Activated naive CD4-positive, alpha-beta T cell treated with anti-CD3 and anti-CD28 coated beads, Interleukin-2, amount 50 U/mL, for 16 hours (primary cell): ENCODE data around the gene RGS19.

Experiments
- DNase-seq: peaks from one replicate; pipeline ENCODE4 v3.0.0-alpha.2; 2020

RGS19 gene

DNA sequence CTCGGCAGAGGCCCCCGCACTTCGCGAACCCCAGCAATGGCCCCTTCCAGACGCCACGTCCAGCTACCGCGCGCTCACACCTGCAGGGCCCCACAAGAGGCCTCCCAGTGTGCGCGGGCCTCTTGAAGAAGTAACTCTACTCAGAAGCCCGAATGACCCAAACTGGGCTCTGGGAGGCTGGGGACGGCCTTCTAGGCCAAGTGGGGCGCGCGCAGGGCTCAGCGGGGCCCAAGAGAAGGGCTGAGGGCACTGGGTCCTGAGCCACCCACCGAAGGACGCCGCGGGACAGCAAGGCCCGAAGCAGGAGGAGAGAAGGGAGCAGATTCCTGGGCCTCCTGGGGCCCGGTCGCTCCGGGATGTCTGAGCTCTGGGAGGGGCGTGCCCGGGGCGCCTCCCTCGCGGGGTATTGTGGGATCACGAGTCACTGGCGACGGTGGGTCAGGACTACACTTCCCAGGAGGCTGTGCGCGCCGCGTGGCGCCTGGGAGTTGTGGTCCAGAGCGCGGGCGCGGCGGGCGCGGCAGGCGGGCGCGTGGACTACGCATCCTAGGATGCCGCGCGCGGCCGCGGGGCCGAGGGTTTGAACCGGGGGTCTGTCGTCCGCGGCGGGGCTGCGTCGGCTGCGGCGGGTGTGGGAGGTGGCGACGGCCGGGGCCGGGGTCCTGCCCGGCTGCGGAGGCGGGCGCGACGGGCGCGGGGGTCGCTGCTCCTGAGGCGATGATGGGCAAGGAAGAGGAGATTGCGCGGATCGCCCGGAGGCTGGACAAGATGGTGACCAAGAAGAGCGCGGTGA lies 16.5 kb downstream of the RGS19 start, which contains the start of gene TCEA2:
TCEA2 (plus strand) TSS at position 603 of the 793 bp plus-strand sequence; CDS start at position 718, 115 bp downstream.
- peak; percentile 96 for DNase-seq

DNA sequence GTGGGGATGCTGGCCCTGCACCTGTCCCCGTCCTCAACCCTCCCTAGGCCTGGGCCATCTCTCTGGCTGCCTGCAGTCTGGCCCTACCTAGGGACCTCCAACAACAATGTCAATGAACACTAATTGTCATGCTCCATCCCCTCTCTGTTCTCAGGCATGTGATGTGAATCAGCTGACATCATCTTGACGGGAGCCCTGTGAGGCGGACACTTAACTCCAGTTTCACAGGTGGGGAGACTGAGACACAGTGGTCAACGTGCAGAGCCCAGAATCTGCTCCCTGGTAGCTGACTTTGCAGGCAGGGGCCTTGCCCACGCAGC lies 17.1 kb downstream of the RGS19 start:
- DNase-seq, result no peak

DNA sequence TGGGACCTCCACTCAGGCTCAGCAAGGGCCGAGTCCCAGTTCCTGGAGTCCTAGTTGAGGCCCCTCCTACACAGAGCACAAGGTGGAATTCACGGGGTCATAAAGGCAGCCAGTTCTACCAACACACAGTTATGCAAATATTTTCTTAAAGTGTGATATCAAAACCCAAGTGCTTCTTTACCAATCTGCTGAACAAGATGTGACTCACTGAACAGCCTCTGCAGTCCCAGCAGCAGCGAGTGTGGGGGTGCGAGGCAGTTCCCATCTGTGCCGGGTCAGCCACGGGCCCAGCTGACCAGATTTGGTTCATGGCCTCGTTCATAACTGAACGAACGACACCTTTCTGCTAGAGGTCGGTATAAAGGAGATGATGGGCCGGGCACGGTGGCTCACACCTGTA lies 20.8 kb downstream of the RGS19 start:
- no peak for DNase-seq

DNA sequence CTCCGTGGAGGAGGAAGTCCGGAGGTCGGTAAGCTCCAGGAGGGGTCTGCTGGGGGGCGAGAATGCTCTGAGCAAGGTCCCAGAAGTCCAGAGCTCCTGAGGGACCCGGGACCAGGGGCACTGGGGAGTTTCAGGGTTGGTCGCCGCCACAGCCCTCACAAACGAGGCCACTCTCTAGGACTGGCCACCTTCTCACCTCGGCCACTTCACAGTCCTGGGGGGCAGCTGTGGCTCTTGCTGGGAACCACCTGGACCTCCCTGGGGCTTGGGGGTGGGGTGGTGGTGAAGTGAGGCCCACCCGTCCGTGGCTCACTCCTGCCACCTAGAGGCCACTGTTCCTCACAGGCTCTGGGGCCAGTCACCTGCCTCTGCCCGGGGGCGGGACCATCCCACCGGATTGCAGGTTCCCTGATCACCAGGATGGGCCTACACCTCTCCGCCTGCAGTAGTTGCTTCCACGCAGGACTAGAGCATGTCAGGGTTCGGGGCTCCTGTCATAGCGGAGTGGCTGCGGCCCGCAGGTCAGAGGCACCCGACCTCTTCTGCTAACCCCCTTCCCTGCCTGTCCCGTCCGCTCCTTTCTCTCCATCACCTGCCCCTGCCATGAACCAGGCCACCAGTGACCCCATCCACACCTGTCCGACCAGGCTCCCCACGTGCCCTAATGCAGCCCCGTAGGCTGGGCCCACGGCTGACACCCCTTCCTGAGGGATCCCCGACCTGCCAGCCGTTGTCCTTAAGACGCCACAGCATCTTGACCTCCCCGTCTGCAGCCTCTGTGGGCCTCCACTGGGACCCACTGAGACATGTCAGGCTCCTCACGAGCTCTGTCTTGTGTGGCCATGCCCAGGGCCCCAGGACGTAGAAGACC lies 21.5 kb downstream of the RGS19 start:
- peak; percentile 86 for DNase-seq

DNA sequence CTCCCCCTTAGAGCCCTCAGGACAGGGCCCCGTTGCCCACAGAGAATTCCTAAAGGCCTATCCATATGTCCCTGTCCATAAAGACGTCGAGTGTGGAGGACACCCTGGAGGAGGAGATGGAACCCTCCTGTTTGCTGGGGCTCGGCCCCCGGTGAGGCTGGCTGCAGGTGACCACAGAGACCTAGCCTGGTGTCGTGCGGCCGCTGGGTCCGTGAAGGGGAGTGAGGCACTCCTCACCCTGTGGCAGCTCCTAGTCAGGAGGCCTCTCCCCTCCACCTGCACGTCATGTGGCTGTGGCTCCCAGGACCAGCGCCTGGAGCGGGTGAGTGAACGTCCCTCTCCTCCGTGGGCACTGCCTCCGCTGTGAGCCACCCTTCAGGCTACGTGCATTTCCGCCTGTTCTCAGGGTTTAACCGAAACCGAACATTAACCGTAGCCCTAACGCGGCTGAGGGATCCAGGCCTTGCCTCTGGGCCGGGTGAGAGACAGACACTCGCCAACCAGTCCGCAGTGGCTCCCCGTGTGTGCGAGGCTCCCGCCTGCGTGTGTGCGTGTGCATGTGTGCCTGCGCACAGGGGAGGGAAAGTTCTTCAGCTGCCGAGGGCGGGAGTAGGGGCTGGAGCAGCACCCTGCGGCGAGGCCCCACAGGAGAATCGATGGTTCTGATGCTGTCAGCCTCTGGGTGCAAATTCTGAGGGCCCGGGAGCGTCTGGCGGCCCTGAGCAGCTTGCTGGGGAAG lies 22.3 kb downstream of the RGS19 start:
- DNase-seq, result peak; percentile 29

DNA sequence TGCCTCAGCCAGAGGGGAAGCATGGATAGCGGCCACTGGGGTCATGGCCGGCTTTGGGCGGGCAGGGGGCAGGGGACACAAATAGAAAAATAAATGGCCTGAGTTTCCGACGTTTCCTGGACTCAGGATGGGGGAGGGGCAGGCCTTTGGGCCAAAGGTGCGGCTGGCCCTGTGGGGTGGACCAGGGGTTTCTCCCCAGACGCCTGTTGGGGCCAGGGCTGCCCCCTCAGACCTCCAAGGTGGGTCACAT lies 22.8 kb downstream of the RGS19 start:
- DNase-seq, result no peak

DNA sequence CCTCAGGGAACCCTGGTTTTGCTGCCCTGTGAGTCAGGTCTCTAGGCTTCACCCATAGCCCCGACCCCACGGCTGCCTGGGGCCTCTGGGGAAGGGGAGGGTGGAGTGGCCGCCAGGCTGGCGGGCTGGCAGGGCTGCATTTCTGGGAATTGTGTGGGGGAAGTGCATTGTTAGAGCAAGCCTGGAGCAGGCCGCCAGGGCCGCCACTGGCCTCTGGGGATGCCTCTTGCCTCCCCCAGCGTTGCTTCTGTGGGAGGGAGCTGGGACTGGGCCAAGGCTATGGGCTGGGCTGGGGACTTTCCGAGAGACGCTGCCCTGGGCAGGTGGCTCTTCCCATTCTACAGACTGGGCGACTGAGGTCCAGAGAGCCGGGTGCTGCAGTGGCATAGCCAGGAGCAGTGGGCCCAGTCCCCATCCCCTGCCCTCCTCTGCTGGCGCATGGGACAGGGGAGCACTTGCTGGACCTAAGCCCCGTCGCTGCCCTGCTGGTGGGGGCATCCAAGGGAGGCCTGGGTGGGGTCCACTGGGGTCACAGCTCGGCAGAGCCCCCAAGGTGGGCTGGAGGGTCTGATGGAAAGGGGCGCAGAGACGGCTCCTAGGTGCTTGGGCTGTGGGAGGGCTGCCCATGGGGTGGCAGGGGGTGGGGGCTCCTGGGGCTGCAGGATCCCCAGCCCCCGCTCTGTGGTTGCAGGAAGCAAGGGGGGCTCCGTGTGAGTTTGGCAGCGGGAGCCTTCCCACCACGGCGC lies 23.3 kb downstream of the RGS19 start:
- no peak for DNase-seq

DNA sequence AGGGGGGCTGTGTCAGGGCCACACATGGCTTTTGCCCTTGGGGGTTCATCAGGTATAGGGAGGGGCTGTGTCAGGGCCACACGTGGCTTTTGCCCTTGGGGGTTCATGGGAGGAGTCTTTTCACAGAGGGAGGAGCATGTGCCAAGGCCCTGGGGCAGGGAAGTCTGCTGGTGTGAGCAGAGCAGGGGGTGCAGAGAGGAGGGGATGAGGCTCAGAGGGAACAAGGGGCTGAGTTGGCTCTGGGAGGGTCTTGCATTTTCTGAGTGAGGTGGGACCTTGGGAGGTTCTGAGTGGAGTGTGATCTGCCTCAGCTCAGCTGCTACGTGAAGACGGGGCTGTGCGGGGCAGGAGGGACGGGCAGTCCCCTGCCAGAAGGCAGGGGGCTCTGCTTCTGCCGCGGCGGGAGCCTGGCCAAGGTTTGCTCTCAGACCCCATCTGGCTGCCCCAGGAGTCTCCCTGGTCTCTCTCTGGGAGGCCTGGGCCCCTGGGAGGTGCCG lies 23.9 kb downstream of the RGS19 start:
- no peak for DNase-seq

DNA sequence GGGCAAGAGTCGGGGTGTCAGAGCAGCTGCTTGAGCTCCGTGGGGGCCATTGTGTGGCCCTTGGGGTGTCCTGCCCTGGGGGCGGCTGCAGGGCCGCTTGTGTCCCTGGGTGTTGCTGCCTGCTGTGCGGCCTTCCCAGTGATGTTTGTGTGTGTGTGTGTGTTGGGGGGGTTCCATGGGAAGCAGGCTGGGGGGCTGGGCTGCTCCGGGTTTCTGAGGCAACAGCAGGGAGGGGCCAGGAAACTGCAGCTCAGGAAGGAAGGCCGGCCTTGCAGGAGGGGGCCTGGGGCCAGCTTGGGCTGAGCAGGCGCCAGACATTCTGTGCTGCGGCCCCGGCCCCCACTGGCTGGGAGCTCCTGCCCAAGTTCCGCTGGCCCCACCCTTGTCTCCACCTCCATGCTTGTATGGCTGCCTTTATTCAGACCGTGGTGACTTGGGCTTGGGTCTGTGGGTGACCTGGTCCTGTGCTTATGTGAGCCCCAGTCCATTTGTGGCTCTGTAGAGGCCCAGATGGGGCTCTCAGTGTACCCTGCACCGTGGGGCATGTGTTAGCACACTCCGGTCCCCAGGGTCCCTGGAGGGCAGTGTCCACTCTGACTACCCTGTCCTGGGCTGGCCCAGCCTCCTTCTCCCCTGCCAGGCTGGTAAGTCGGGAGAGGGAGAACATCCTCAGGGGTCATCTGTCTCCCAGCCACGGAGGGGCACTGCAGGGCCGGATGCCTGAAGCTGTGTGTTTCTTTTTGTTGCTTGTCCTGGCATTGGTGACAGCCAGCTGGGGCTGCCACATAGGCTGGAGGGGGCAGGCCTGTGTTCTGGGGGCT lies 25.3 kb downstream of the RGS19 start:
- no peak for DNase-seq

DNA sequence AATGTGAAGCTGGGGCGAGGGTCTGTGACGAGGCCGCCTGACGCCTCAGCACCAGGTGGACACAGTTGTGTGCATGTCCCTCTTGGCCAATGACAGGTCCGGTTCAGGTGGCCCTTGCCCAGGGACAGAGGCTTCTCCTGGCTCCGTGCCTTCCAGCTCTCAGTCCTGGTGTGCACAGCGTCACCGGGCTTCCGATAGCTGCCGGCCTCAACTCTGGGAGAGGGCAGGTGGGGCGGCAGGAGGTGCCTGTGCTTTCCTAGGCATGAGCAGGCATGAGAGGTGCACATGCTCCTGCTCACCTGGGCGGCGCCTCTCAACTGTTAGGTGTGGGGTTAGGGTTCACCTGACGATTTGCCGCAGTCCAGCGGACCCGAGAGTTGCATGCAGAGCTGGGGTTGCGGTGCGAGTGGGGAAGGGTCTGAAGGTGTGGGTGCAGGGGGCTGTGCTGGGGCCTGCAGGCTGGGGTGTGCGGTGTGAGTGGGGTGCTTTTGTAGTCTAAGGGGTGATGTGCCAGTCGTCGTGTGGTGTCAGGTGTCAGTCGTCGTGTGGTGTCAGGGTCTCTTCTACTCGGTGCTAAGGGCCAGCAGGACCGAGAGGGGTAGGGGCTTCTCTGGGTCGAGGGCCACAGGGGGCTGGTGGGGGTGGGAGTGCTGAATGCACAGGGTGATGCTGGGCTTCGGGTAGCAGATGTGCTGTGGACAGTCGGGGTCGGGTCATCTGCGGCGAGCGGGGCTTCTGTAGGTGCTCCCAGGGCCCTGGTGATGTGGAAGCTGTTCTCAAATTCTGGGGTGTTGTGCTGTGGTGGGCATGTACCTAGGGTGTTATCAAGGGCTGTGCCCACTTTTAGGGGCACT lies 26.1 kb downstream of the RGS19 start:
- no peak for DNase-seq

DNA sequence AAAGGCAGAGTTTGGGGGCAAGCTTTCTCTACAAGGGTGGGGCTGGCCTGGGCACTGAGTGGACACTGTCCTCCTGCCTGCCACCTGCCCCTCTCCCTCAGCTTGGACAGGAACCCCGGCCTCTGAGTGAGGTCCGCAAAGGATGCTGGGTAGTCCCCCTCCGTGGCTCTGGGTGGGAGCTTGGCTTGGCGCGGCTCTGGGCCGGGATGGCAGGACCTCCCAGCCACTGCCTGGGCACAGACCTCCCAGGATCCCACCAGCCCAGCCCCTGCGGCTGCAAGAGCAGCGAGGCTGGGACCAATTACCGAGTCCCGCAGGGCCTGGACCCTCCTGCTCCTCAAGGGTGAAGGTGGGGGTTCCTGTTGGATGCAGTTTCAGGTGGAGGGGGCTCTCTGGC lies 27.0 kb downstream of the RGS19 start:
- no peak for DNase-seq

DNA sequence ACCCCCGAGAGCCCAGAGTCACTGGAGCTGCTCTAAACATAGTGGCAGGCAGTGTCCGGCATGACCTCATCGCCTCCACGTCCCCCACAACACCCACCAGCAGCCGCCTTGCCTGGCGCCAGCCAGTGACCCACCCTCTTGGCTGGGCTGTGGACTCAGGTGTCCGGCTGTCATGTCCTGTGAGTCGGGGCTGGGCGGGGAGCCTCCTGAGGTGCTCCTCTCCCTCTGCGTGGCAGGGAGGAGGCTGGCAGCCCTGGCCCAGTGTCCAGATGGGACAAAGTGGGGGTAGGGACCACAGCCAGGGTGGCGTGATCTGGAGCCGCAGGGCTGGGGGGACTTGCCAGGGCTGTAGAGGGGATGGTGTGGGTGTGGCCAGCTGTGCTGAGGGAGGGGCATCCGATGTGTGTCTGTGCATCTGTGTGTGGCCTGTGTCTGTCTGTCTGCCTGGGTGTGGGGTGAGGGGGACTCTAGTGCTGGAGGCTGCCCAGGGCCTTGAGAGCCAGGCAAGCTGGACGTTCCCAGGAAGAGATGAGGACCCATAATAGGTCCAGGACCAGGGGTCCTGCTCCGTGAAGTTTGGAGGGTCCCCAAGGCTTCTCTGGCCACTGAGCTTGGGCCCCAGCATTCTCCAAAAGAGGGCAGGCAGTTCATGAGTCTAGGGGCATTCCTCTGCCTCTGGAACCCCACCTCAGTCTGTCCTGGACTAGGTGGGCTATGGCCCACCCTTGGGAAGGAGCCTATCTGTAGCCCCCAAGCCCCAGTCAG lies 27.6 kb downstream of the RGS19 start:
- no peak for DNase-seq

DNA sequence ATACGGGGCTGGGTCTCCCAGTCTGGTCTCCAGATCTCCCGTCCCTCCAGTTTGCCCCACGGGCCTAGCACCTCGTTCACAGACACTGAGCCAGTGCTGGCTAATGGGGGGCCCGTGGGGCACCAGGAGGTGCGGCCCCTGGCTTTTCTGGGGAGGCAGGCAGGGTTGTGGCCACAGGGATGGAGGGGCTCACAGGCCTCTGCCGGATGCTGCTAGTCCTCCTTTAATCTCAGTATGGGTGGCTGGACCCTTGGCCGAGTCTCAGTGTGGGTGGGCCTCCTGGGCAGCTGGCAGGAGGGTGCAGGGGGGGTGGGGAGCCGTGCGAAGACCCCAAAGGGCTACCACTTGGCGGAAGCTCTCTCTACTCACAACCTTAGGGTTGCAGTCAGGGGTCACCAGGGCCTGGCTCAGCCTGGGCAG lies 28.3 kb downstream of the RGS19 start:
- no peak for DNase-seq

DNA sequence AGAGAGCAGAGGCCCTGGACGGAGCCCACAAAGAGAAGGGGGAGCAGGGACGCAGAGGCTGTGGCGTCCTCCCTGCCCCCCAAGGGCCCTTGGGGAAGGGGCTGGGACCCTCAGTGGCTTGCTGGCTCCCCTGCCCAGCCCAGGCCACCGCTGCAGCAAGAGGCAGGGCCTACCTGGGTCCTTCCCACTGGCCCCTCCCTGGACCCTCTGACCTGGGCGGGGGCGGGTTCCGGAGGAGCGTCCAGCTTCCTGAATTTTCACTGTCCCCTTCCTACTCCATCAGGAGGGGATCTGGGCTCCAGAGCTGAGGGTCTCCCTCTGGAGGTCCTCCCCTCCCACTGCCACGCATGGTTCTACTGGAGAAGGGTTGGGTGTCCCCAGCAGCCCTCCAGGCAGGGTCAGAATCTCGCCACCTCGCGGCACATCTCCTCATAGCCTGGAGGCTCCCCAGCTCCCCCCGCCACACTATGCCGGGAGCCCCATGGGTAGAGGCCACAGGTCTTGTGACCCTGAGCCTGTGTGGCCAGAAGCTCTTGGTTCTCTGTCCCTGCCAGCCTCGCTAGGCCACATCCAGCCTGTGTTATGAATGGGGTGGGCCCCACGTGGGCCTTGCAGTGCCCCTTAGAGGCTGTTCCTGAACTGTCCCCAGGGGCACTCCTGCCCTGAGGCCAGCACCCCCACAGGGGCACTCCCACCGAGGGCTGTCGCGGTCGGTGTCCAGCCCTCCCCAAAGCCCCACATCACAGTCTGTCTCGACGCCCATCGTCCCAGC lies 28.9 kb downstream of the RGS19 start:
- no peak for DNase-seq

DNA sequence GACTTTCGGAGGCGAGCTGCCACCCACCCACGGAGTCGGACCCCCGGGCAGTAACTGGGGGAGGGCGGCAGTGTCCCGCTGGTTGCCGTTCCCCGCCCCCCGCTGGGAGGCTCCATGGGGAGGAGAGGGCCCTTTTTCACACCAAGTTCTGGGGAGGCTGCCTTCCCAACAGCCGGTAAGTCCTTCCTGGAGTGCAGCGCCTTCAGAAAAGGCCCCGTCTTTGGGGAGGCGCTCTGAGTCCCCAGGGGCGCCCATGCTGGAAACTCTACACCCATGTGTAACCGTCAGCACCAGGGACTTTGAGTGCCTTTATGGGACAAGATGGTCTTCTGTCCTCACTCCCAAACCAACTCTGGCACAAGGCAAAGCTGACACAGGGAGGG lies 29.4 kb downstream of the RGS19 start:
- no peak for DNase-seq

DNA sequence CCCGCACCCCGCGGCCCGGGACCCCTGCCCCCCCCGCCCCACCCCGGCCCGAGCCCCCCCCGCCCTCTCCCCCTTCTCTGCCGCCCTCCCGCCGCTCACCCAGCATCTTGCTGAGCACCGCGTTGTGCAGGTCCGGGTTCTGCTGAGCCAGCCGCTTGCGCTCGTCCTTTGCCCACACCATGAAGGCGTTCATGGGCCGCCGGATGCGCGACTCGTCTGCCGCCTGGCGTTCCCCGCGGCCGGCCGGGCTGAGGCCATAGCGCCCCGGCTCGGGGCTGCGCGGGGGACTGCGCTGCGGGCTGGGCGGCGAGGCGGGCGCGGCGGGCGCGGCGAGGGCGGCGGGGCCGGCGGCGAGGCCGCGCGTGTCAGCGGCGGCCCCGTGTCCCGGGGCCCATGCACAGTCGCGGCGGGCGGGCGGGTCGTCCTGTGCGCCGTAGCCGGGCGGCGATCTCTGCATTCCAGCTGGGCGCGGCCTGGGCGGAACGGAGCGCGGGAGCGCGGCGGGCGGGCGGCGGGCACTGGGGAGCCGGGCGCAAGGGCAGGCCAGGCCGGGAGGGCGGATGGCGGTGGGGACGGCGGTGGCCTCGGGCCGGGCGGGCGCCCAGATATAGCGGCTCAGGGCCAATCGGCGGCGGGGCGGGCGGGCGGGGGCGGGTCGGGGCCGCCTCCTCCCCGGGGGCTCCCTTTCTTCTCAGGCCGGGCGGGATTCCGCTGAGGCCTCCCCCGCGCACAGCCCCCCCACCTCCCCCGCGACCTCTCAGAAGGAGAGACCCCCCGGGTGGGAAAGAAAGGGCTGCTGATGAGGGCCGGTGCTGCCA lies 30.0 kb downstream of the RGS19 start, which contains the start of gene SOX18:
SOX18 (minus strand) TSS at position 580 of the 818 bp plus-strand sequence; CDS start at position 457, 123 bp downstream.
- peak; percentile 40 for DNase-seq

DNA sequence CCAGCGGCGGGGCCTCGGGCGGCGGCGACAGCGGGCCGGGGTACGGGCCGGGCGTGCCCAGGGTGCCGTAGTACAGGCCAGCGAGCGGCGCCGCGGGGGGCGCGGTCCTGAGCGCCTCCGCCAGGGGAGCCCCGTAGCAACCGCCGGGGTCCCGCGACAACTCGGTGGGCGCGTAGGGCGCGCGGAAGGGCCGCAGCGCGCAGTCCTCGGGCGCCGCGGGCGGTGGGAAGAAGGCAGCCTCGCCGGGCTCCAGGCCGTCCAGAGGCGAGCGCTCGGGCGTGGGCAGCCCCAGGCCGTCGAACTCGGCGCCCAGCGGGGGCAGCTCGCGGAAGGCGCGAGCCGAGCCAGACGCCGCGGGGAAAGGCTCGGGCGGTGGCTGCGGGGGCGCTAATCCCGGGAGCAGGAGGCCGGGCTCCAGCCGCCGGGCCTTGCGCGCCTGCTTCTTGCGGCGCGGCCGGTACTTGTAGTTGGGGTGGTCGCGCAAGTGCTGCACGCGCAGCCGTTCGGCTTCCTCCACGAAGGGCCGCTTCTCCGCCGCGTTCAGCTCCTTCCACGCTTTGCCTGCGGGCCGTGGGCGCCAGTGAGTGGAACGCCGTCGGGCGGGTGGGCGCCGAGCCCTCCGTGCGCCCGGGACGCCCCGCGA lies 30.8 kb downstream of the RGS19 start:
- DNase-seq, result no peak

DNA sequence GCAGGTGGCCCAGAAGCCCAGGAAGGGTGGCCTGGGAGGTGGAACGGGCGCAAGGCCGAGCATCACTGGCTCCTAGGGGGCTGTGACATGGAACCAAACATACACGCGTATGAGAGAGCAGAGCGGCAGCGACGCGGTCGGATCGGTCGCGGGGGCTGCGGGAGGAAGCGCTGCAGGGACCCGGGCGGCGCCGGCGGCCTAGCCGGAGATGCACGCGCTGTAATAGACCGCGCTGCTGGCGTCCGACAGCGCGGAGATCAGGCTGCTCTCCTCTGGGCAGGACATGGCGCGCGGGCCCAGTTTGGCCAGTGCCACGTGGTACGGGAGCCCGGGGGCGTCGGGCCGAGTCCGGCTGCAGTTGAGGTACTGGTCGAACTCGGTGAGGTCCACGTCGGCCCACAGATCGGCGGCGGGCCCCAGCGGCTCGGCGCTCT lies 31.3 kb downstream of the RGS19 start:
- DNase-seq, result no peak
